Stimulated activated CD4-positive, alpha-beta T cell treated with anti-CD3 and anti-CD28 coated beads, Interleukin-2, amount 100 ng/mL, for 48 hours (primary cell): ENCODE data around the gene PDIA3.
"Not testable (repeated sequence)": the region's sequence is repeated elsewhere in the genome, so short reads cannot be mapped to it uniquely, and the experiment has no call there.

Experiments
- DNase-seq, 2 donors: peaks; one replicate each; pipeline ENCODE4 v3.0.0-alpha.2; 2020

The PDIA3 gene

DNA sequence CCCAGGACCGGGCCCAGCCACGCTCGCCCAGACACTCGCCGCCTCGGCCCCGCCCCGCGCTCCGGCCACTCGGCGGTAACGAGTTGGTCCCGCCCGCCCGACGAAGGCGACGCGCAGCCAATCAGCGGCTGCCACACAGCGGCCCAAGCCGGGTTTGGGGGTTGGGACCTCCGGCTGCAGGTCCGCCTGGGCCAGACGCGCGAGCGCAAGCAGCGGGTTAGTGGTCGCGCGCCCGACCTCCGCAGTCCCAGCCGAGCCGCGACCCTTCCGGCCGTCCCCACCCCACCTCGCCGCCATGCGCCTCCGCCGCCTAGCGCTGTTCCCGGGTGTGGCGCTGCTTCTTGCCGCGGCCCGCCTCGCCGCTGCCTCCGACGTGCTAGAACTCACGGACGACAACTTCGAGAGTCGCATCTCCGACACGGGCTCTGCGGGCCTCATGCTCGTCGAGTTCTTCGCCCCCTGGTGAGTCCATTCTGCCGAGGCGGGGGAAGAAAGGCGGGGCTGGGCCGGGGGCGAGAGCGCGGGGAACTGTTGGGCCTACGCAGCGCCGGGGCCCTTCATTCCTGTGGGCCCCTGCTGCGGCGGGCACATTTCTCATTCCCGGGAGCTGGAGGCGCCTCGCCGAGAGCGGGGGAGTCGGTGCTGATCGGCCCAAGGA, at the start of gene PDIA3:
Gene PDIA3 (plus strand): TSS at position 194 of the 658 bp plus-strand sequence. CDS start 102 bp downstream, at position 296.
- peak; percentile 81 to 82 for DNase-seq

GRCh38 chr15:43702174-43702573, 44.1 kb upstream of the PDIA3 start:
- no peak for DNase-seq

DNA sequence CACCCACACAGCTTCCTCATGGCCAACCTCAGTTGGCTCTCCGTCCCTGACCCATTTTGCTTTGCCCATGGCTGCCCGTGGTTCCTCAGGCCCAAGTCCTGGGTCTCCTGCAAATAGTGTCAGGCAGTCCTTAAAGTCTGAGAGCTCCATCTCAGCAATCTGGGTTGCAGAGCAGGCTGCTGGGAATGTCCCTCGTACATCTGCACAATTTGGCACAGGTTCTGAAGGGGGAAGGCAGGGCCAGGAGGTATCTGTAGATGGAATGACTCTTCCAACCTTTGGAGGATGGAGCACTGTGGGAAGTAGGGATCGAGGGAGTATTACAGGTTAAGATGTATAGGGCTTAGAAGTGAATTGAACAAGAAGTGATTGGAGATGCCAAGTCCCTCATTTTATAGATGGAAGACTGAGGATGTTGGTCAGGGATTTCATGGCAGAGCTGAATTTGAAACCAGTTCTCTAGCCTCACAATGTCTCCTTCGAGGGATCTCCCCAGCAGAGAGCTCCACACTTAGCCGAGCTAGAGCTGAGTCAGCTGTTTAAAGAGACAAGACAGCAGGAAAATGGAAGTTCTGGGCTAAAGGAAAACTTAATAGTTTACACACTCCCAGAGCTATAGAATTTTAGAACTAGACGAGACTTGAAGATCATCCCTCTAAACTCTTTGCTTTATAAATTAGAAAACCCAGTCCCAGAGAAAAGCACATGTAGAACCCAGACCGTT, 43.4 kb upstream of the PDIA3 start:
- no peak for DNase-seq

- not testable (repeated sequence) for DNase-seq
Measured at GRCh38 chr15:43710431-43711131, 35.7 kb upstream of the PDIA3 start.

GRCh38 chr15:43723151-43723550, 23.1 kb upstream of the PDIA3 start:
- DNase-seq = no peak

GRCh38 chr15:43726306-43726705, 19.9 kb upstream of the PDIA3 start:
- not testable (repeated sequence) for DNase-seq

DNA sequence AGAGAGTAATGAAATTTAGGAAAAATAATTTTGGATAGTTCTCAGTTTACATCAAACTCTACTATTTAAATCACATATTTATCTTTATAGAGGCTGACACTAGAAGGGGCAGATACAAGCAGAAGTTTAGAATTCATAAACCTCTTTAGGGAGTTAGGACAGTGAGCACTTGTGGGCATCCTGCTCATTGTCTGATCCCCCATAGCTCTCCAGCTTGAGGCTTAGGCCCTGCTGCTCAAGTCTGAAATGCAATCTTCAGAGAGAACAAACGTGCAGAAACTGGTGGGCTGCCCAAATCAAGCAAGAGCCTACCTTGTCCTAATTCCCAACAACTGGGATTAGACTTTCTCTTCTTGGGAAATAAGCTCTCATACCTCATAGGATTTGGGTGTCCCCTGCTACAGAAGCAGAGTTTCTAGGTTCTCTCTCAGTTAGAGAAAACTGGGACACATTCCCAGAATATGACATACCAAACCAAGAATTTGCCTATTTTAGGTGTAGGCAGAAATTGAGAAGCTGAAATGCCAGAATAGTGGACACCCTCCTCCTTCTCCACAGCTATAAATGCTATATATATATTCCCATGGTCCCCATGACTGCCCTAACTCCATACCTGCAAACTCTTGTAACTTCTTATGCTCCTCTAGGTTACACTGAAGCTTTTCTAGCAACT, 18.0 kb upstream of the PDIA3 start:
- DNase-seq = not testable (repeated sequence)

DNA sequence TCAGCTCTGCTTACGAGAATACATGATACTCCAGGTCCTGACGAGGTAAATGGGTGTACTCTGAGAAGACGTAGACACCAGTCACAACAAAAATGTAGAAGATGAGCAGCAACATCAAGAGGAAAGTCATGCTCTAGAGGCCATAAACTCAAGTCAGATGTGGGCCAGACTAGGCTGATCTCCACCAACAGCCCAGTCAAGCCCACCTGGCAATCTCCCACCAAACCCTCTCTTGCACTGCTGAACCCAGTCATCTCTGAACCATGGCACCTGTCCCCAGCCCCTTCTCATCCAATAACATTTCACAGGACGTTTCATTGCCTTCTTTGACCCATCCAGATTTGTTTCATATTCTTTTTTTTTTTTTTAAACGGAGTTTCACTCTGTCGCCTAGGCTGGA, 10.8 kb upstream of the PDIA3 start:
- DNase-seq = no peak

DNA sequence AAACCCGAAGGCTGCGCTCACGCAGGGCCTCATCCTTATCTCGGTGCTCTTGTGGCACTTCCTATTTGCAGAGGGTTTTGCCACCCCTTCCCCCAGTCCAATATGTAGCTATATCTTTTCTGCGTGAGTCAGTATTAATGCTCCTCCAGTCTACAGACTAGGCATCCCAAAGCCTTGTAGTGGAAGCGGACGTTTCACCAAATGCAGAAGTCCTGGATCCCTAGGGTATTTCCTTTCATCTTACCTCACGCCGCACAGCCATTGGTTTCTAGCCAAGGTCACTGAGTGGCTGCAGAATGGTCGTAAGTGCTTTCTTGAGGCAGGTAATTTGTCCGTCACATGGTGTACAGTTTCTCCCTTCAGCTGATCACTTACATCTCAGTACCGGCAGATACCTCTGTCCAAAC, 668 bp downstream of the PDIA3 start:
- not testable (repeated sequence) for DNase-seq

GRCh38 chr15:43748376-43748775, 2.1 kb downstream of the PDIA3 start:
- DNase-seq = no peak

GRCh38 chr15:43749690-43750345, 3.6 kb downstream of the PDIA3 start:
- peak in 1 of 2 donors; percentile 15 for DNase-seq

DNA sequence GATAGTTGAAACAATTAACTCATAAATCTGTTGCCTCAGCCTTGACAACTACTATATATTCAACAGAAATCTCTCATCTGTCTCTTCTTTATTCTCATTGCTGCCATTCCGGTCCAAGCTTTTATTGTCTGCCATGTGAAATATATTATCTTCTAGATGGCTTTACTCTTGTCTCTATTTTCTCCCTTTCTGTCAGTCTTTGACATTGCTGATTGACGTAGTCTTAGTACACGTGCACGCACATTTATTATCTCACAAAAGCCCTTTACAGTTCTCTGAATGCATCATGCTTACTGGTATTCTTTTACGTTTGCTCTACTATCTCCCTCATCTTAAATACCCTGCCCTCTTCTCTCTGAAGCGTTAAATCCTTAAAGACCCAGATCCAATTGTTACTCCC, 5.6 kb downstream of the PDIA3 start:
- no peak for DNase-seq

GRCh38 chr15:43762824-43763223, 16.6 kb downstream of the PDIA3 start:
- DNase-seq = no peak

DNA sequence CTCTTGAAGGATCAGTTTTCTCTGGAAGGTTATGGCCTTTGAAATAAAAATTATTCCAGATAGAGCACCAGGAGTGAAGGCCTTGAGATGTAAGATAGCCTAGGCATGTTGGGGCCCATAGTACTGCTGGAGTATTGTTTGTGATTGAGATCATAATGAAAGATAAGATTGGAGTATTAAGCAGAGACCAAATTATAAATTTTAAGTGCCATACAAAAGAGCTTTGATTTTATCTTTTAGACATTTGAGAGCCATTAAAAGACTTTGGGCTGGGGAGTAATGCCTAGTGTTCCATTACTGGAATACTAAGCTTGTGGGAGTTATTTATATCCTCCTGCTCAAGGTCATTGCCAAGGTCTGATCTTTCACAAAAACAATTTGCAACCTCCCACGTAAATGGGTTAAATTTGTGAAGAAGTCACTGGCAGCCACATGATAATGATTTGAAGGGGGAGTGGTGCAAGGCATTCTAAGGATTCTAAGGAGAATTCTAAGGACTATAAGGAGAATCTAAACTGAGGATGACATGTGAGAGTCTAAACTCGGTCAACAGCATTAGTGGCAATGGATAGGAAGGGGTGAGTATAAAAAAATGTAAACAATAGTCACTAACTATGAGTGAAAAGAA, 17.7 kb downstream of the PDIA3 start:
- DNase-seq = no peak

DNA sequence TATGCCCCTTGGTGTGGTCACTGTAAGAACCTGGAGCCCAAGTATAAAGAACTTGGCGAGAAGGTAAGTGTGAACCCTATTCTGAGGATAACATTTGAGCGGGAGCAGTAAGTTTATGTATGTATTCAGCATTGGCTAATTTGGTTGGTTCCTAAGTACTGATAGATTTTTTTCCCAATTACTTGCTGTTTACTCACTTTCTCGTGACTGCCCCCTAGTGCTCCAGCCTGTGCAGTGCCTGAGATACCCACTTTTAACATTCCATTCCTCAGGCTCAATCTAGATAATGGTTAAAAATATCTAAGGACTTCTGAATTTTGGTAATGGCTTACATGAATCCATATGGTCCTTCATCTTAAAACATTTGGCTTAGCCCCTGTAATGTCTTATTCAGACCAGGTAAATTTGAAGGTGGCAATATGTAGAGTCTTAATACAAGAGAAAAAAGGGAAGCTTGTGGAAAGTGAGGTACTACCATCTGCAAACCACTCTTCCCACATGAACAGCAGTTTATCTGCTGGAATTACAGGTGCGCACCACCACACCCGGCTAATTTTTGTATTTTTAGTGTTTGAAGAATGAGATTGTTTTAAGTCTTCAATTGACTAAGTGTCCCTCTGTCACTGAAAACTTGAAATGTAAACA, 23.5 kb downstream of the PDIA3 start:
- peak; percentile 60 to 65 for DNase-seq

GRCh38 chr15:43771816-43772215, 25.6 kb downstream of the PDIA3 start:
- DNase-seq = no peak

GRCh38 chr15:43772624-43773023, 26.4 kb downstream of the PDIA3 start:
- no peak for DNase-seq

DNA sequence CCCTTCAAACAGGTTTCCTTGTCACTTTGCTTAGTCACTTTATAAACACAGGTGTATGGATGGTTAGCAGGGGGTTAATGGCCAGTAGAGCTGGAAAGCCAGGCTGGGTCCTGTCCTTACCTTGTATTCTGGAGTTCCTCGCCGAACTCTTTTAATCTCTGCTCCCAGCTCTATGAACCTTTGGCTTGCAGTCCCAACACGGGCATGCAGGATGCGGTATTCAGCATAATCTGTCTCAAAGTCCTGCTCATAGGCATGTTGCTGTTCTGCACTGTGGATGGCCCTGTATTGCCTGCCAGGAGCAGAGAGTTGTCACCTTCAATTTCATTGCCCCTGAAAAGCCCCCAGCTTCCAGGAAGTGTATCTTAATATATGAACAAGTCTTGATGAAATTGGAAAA, 27.8 kb downstream of the PDIA3 start:
- DNase-seq = no peak

- no peak for DNase-seq
Measured at GRCh38 chr15:43775411-43775965, 29.2 kb downstream of the PDIA3 start.

DNA sequence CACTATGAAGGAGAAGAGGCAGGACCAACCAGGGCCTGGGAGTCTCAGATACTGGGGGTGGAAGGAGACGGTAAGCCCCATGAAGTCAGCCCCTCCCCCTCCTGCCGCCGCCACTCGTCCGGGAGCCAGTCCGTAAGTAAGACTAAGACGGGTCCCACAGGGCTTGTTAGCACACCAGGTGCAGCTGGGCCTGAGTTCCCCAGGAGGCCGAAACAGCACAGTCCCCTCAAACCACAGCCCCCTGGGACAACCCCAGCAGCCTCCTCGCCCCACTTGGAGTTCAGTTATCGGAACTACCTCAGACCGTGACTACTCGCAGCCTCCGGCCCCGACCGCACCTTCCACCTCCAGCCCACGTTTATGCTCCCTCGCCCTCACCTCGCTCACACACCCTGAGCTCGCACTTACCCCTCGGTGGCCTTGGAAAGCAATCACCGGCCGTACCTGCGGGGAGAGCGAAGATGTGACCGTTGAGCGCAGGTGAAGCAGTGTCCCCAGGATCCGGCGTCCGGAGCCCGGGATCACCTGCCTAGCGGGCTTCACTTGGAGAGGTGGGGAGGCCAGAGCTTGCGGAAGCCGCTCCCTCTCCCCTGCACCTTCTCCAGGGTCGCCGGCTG, 30.0 kb downstream of the PDIA3 start:
- DNase-seq = peak in 1 of 2 donors; percentile 13

DNA sequence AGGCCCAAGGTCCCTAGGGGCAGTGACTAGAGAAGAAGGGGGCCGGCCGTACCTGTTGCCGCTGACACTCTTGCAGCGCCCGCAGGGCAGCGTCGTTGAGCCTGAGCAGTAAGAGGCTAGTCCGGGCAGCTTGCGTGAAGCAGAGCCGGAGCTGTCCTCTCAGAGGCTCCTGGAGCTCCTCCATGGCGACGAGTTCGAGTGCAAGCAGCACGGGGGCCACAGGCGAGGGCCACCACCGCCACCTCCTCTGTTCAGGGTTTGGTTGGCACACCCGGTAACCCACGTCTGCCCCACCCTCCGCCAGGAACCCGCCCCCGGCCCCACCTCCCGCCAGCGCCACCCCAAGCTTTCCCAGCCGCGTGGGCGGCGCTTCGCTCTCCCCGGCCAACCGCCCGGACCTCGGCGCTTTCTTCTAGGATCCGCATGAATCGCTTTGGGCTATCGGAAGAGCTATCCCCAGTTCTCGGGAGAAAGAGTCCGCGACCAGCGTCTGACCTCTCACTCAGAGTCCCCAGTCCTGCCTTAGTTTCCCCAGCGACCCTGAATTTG, 30.6 kb downstream of the PDIA3 start, which contains the start of gene ELL3:
Gene ELL3 (minus strand): TSS at position 249 of the 549 bp plus-strand sequence. CDS start 65 bp downstream, at position 184.
- DNase-seq = peak; percentile 69 to 73
